Measurements from ENCODE around the gene CBX5. TPM values are rescaled to one million over a fixed set of nuclear protein-coding genes. Genes with fewer than 3 reads are reported as not detected.

Gene CBX5
- total RNA-seq, 2 experiments from 2014 or later, result 38.8 to 38.9 TPM

DNA sequence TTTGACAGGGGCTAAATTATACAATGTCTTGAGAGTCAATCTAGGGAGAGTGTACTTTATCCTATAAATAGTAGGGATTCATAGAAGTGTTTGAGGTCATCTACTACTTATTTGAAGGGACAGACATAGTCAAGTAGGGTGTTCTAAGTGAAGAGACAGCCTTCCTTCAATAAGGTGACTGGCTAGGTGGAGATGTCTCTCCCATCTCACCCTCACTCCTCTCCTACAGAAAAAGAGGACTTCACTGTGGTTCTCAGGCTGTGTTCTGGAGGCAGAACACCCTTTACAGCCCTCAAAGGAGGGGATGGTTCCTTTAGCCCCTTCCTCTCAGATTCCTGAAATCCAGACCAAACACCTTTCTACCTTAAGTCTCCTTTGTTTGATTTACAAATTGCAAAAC is 23.7 kb upstream of the CBX5 start:
- no peak overlapping the region for H3K4me3 ChIP-seq (ENCODE audit: low read length)

DNA sequence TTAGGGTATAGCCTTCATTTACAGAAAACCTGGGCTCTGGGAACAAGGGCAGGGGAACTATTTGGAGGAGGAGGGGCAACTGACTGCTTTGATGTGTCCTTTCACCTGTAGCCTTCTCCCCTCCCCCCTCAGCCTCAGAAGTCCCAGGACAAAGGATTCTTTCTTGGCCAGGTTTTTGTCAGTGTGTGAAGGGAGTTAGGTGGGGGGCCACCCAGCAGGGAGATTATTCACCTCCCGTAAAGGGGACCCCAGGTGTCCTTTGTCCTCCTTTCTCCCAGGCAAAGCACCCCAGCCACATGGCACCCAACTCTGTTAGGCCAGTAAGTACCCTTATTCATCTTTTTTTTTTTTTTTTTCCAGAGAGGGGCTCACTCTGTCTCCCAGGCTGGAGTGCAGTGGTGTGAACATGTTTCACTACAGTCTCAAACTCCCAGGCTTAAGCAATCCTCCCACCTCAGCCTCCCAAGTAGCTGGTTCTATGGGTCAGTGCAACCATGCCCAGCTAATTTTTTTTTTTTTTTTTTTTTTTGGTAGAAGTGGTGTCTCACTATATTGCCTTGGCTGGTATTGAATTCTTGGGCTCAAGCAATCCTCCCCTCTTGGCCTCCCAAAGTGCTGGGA is 21.6 kb upstream of the CBX5 start:
- H3K4me3 ChIP-seq (ENCODE audit: low read length), result no peak overlapping the region

More for the DNA sequence above, 23.7 kb upstream of the CBX5 start:
- Mint-ChIP-seq H3K27me3 (peaks cover 71% of the 10 kb centered on the region), H3K4me1 (ENCODE audit: low read depth) (peaks cover 24% of the 10 kb centered on the region), H3K27ac (no peak overlapping the region), H3K36me3 (ENCODE audit: low read depth) (no peaks in the 10 kb centered on the region), H3K9me3 (no peaks in the 10 kb centered on the region), H3K4me3 (no peak overlapping the region)
- peaks cover 27 to 39% of the 10 kb centered on the region in 2 experiments for H3K27me3 ChIP-seq (ENCODE audit: control insufficient read depth in 1 of 2, insufficient read depth in 2 of 2, low read length in 2 of 2)
- H3K36me3 ChIP-seq (ENCODE audit: insufficient read depth, low read length), result no peaks in the 10 kb centered on the region
- TF ChIP-seq, protein P1, sequence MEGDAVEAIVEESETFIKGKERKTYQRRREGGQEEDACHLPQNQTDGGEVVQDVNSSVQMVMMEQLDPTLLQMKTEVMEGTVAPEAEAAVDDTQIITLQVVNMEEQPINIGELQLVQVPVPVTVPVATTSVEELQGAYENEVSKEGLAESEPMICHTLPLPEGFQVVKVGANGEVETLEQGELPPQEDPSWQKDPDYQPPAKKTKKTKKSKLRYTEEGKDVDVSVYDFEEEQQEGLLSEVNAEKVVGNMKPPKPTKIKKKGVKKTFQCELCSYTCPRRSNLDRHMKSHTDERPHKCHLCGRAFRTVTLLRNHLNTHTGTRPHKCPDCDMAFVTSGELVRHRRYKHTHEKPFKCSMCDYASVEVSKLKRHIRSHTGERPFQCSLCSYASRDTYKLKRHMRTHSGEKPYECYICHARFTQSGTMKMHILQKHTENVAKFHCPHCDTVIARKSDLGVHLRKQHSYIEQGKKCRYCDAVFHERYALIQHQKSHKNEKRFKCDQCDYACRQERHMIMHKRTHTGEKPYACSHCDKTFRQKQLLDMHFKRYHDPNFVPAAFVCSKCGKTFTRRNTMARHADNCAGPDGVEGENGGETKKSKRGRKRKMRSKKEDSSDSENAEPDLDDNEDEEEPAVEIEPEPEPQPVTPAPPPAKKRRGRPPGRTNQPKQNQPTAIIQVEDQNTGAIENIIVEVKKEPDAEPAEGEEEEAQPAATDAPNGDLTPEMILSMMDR (IDR thresholded peaks at IDR 0.05), result no peak
- H3K27ac ChIP-seq (ENCODE audit: low read depth in 1 of 2, low read length in 2 of 2), result no peak overlapping the region
- DNase-seq (no peak), ATAC-seq (ENCODE audit: poor library complexity) (no peak)
- ChIA-PET CTCF (no interaction called here), POLR2A (interaction anchor here (0.6 kb wide), 1 partner anchor 103 kb away, joined by 3 read pairs; no protein-coding TSS in a partner anchor)
- intact Hi-C loops (cut with DNase I, micrococcal nuclease), result no loop called here
- peaks cover 35% of the 10 kb centered on the region for H3K4me1 ChIP-seq (ENCODE audit: insufficient read depth, low read length)
- peaks cover 0 to 12% of the 10 kb centered on the region in 2 experiments for H3K9me3 ChIP-seq (ENCODE audit: control insufficient read depth in 1 of 2, insufficient read depth in 1 of 2, low read length in 2 of 2)

DNA sequence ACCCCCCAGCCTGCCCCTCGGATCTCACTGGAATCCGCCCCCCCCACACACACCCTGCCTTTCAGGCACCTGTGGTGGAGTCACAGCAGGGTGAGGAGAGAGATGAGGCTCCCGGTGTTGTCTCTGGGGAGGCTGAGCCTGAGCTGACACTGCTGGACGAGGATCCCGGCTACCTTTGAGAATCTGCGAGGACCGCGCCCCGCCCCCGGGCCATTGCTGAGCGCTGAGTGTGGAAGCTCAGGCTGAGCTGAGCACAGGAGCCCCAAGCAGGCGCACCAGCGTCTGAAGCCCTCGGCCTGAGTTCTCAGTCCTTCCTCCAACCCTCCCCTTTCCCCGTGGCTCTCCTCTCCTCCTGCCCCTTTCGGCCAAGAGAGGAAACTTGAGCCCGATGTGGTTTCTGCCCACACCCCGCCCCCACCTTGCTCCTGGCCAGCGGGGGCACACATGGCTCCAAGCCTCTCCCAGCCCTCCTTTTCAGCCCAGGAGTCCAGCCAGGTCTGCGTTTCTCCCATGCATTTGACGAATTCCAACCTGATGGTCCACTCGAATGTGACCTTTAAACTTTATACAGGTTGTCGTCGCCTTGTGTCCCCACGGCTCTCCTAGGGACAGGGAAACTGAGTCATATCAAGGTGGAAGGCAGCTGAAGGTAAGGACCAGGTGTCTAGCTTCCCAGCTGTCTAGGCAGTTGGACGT is 21.0 kb upstream of the CBX5 start, which contains the start of gene NFE2:
NFE2 (minus strand) TSS at position 284 of the 696 bp plus-strand sequence. CDS start 5,767 bp downstream, outside the sequence.
- POLR2A ChIA-PET, result interaction anchor here (0.9 to 1.4 kb wide), 3 partner anchors 9 to 59 kb away, joined by 3 to 5 read pairs (median 3); partner anchors contain the start of gene HNRNPA1
- CTCF ChIA-PET, result interaction anchor here (1.4 kb wide), 1 partner anchor 35 kb away, joined by 3 read pairs; no protein-coding TSS in a partner anchor
- Histone ChIP-seq H3K9me3 (ENCODE audit: control insufficient read depth in 1 of 2, insufficient read depth in 1 of 2, low read length in 2 of 2) (peaks cover 0 to 12% of the 10 kb centered on the region in 2 experiments), H3K36me3 (ENCODE audit: insufficient read depth, low read length) (no peaks in the 10 kb centered on the region), H3K27ac (ENCODE audit: low read depth in 1 of 2, low read length in 2 of 2) (no peak within 1 kb of the TSS), H3K27me3 (ENCODE audit: control insufficient read depth in 1 of 2, insufficient read depth in 2 of 2, low read length in 2 of 2) (peaks cover 27 to 39% of the 10 kb centered on the region in 2 experiments), H3K4me3 (ENCODE audit: low read length) (peak within 1 kb of the TSS; percentile 27), H3K4me1 (ENCODE audit: insufficient read depth, low read length) (peaks cover 35% of the 10 kb centered on the region)
- peaks cover 26% of the 10 kb centered on the region for H3K4me1 Mint-ChIP-seq (ENCODE audit: low read depth)
- intact Hi-C loops (cut with DNase I, micrococcal nuclease), result no loop called here
- DNase-seq, result peak in 7 of 14 experiments; percentile 16 to 60 (median 39)
- no peak within 1 kb of the TSS for H3K4me3 Mint-ChIP-seq
- H3K36me3 Mint-ChIP-seq (ENCODE audit: low read depth), result no peaks in the 10 kb centered on the region
- peaks cover 61% of the 10 kb centered on the region for H3K27me3 Mint-ChIP-seq
- peak; percentile 59 for ATAC-seq (ENCODE audit: poor library complexity)
- no peak within 1 kb of the TSS for H3K27ac Mint-ChIP-seq
- no peaks in the 10 kb centered on the region for H3K9me3 Mint-ChIP-seq
- TF ChIP-seq, protein P1 (IDR thresholded peaks at IDR 0.05), result no peak

More for the DNA sequence above, 21.6 kb upstream of the CBX5 start:
- ATAC-seq (ENCODE audit: poor library complexity) (no peak), DNase-seq (no peak)
- CTCF ChIA-PET, result interaction anchor here (1.4 kb wide), 1 partner anchor 34 kb away, joined by 3 read pairs; no protein-coding TSS in a partner anchor
- Histone ChIP-seq H3K9me3 (ENCODE audit: control insufficient read depth in 1 of 2, insufficient read depth in 1 of 2, low read length in 2 of 2) (peaks cover 0 to 12% of the 10 kb centered on the region in 2 experiments), H3K36me3 (ENCODE audit: insufficient read depth, low read length) (no peaks in the 10 kb centered on the region), H3K27ac (ENCODE audit: low read depth in 1 of 2, low read length in 2 of 2) (no peak overlapping the region), H3K27me3 (ENCODE audit: control insufficient read depth in 1 of 2, insufficient read depth in 2 of 2, low read length in 2 of 2) (peaks cover 27 to 39% of the 10 kb centered on the region in 2 experiments), H3K4me1 (ENCODE audit: insufficient read depth, low read length) (peaks cover 35% of the 10 kb centered on the region)
- POLR2A ChIA-PET, result interaction anchor here (1.4 kb wide), 1 partner anchor 9 kb away, joined by 5 read pairs; no protein-coding TSS in a partner anchor
- no peak overlapping the region for H3K27ac Mint-ChIP-seq
- peaks cover 26% of the 10 kb centered on the region for H3K4me1 Mint-ChIP-seq (ENCODE audit: low read depth)
- TF ChIP-seq, protein P1 (IDR thresholded peaks at IDR 0.05), result no peak
- no peaks in the 10 kb centered on the region for H3K9me3 Mint-ChIP-seq
- intact Hi-C loops (cut with DNase I, micrococcal nuclease), result no loop called here
- H3K36me3 Mint-ChIP-seq (ENCODE audit: low read depth), result no peaks in the 10 kb centered on the region
- no peak overlapping the region for H3K4me3 Mint-ChIP-seq
- H3K27me3 Mint-ChIP-seq, result peaks cover 61% of the 10 kb centered on the region
